ENCODE data around the gene DENND4A.
A peak's percentile ranks its signal among the peaks of the same experiment; 100 is the strongest.

Gene DENND4A

DNA sequence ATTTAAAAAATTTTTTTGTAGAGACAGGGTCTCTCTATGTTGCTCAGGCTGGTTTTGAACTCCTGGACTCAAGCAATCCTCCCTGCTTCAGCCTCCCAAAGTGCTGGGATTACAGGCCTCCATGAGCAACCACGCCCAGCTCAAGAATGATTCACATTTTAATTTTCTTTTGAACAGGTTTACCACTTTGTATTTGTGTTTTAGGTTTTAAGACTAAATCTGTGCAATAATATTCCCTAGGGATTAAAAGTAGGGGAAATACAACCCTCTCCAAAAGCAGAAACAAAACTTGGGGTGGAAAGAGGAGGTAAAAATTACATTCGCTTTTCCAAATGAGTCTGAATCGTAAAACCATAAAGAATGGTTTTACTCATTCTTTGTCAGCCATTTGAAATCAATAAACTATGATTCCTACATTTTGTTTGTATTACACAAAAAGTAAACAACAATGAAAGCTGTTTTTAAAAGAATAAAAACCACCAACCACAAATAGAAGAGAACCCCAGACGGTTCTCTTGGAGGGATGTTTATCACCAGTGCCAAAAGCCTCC lies 132.5 kb downstream of the DENND4A start:
- DNase-seq: no peak

GRCh38 chr15:65655457-65655856 lies 136.6 kb downstream of the DENND4A start:
- no peak for DNase-seq

- no peak for DNase-seq
Observed at GRCh38 chr15:65655026-65655425, 137.1 kb downstream of the DENND4A start.

GRCh38 chr15:65653801-65654521 lies 138.1 kb downstream of the DENND4A start:
- DNase-seq: no peak

DNA sequence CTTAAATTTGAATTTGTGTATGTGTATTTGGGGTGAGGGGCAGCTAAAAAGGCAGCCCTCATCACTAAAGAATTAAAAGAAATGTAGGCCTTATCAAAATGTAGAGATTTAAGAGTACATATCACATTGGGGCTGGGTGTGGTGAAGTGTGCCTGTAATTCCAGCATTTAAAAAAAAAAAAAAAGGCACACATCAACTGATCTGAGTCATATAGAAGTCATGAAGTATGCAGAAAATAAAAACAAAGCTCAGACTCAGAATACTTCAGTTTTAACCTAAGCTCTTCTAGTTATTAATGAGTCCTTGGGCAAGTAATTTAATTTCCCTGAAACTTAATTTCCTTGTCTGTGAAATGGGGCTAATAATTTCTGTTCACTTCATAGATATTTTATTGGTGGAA lies 138.8 kb downstream of the DENND4A start:
- DNase-seq: no peak

- no peak for DNase-seq
Observed at GRCh38 chr15:65651831-65652749, 140.0 kb downstream of the DENND4A start.

DNA sequence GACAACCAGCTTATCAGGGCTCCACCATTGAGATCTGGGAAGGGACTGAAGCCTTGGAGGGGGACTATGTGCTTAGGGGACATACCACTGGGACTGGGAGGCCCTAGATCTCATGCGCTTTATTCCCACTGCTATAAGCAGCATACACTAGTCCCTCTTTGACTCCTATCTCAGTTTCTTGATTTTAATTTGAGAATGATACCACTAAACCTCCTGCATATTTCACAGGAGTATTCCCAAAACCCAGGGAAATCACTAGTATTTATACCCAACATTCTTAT lies 141.1 kb downstream of the DENND4A start:
- DNase-seq: no peak

DNA sequence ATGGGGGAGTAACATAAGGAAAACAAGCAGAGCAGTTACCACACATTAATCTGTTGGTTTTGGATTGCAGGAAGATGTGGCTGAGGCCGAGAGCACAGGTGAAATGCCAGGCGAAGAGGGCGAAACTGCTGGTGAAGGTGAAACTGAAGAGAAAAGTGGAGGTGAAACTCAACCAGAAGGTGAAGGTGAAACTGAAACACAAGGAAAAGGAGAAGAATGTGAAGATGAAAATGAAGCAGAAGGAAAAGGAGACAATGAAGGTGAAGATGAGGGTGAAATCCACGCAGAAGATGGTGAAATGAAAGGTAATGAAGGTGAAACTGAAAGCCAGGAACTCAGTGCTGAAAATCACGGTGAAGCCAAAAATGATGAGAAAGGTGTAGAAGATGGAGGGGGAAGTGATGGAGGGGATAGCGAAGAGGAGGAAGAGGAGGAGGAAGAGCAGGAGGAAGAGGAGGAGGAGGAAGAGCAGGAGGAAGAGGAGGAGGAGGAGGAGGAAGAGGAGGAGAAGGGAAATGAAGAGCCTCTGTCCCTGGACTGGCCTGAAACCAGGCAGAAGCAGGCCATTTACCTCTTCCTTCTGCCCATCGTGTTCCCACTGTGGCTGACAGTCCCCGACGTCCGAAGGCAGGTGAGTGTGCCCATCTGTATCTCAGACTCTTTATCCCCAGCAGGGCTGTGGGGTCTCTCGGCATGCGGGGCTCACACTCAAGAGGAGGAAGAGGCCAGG lies 141.6 kb downstream of the DENND4A start:
- no peak for DNase-seq

GRCh38 chr15:65646486-65646885 lies 145.6 kb downstream of the DENND4A start:
- DNase-seq: no peak

DNA sequence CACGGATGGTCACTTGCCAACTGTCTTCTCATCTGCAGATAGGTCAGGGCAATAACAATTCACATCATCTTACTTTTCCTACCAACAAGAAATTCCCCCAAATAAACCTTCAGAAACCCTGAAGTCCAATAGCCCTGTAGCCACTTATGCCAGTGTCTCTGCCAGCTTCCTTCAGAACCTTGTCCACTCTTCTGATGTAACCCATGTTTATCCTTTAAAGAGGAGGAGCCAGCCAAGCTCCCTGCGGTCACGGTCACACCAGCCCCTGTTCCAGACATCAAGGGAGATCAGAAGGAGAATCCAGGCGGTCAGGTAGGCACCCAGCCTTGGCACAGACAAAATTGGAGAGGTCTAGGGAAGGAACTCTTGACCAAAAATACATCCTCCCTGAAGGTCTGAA lies 146.7 kb downstream of the DENND4A start:
- DNase-seq: no peak

DNA sequence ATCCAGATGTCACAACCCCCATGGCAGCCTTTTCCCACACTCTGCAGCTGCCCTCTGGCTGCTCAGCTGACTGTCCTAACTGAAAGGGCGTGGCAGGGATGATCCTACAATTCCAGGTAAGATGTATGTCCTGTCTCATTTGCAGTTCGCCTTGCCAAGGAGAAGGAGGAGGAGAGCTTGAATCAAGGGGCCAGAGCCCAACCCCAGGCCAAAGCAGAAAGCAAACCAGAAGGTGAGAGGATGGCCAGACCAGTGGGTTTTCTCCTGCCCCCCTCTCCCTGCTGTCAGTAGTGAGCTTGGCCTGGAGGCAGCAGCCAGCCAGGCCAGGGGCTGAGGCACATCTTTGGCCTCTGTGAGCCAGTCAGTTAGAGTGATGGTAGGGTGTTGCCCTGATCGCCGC lies 147.8 kb downstream of the DENND4A start:
- no peak for DNase-seq

GRCh38 chr15:65642594-65642993 lies 149.5 kb downstream of the DENND4A start:
- no peak for DNase-seq

DNA sequence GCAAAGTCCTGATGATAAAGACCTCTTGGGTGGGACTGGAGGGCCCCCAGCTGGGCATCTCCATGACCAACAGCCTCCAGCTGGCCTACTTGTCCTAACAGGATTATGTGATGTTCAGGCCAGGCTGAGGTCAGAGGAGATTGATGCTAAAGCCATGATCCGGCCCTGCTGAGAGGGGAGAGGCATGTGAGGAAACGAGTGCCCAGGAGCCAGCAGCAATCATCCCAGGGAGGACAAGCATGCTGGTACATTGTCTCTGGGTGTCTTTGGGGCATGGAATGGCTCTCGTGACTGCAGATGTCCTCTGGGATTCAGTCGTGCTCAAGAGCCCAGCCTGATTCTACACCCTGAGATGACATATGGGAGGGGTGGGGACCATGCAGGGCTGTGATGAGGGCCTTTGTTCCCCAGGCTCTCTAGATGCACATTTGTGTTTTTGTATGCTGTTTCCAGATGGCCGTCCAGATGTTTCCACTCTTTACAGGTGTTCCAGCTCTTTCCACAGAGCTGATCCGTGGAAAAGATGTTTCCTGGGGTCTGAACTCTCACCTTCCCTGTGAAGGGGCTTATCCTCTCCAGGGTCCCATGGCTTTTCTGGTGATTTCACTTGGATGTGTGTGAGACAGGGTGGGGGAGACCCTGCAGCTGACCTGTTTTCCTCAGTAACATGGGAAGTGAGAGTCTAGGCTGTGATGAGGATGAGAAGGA lies 150.2 kb downstream of the DENND4A start:
- no peak for DNase-seq

DNA sequence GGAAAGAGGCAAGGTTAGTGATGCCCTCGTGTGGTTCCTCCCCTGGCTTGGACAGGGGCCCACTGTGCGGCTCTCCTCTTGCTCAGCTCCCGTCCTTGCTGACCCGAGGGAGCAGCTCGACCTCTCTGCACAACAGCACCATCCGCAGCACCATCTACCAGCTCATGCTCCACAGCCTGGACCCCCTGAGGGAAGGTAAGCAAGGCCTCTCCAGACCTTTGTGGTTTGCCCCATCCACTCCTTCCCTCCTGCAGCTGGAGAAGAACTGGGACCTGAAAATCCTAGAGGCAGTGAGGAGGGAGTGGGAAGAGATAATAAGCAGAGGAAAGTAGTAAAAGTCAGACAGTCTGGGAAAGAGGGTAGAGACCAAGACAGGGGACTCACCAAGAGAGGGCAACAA lies 152.6 kb downstream of the DENND4A start:
- DNase-seq: no peak

GRCh38 chr15:65638681-65639089 lies 153.4 kb downstream of the DENND4A start:
- DNase-seq: peak; percentile 77 to 87

DNA sequence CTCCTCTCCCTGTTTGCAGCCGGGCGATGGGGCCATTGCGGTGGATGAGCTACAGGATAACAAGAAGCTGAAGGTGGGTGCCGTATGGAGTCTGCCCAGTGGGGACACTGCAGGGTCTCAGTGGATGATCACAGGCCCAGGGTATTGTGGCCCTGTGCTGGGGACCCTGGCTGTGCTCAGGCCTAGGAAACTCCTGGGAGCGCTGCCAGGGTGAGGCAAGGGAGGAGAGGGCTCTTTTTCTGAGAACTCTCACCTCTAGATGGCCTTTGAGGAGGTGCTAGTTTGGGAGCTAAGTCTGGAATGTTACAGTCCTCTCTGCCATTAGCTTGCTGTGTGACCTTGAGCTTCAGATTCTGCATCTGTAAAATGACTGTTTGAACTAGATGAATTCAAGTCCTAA lies 154.0 kb downstream of the DENND4A start:
- no peak for DNase-seq

DNA sequence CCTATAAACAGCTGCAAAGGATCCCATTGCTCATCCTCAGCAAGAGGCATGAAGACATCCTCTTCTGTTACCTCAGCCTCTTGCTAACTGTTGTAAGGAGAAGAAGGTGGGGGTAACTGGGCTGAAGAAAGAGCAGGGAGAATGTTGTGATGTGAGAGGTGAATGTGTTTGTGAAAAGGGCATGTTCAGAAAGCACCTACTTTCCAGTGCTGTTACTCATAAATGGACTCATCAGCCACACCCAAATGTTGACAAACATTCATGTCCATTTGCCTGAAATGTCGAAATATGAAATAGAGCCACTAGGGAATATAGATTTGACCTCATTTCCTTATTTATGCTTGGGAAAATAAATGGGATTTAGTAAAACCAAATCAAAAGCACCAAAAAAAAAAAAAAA lies 157.7 kb downstream of the DENND4A start:
- no peak for DNase-seq

GRCh38 chr15:65633752-65634151 lies 158.3 kb downstream of the DENND4A start:
- DNase-seq: no peak

DNA sequence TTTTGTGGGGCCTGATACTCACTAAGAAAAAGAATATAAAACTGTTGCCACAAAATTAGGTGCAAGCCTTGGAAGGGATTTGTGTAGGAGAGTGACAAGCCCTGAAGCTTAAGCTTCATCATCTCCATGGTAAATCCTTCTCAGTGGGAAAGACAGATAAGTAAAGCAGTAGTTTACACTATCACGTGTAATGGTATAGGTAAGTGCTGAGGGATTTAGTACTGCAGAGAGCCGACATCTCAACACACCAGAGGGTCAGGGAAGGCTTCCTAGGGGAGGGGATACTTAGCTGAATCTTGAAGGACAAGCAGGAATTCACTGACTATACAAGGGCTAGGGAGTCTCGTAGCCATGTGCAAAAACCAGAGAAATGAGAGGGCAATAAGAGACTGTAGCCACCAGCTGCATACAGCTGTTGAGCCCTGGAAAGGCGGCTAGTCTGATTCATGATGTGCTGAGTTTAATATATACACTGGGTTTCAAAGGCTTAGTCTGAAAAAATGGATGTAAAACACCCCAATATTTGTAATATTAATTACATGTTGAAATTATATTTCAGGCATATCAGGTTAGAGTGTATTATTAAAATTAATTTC lies 159.2 kb downstream of the DENND4A start:
- no peak for DNase-seq

- DNase-seq: no peak
Observed at GRCh38 chr15:65631503-65631902, 160.6 kb downstream of the DENND4A start.

DNA sequence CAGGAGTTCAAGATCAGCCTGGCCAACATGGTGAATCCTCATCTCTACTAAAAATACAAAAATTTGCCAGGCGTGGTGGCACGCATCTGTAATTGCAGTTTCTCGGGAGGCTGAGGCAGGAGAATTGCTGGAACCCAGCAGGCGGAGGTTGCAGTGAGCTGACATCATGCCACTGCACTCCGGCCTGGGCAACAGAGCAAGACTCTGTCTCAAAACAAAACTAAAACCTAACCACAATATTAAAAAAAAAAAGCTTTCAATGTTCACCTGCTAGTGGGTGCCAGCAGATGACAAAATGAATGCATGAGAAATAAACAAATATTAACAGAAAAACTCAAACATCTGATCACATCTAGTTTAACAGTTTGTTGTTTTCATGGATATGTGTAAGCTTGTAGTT lies 161.3 kb downstream of the DENND4A start:
- DNase-seq: no peak

GRCh38 chr15:65629548-65629947 lies 162.5 kb downstream of the DENND4A start:
- DNase-seq: no peak

Data from SHP77 (cell line).